GM23338 (cell line): ENCODE results near the gene CCDC169. TPM values are rescaled to one million over a fixed set of nuclear protein-coding genes. Genes with fewer than 3 reads are reported as not detected.

Source experiments
- ATAC-seq: fragments of 200-7000 bp; cut with Tn5 transposase; 3 replicates; pipeline ENCODE4 v1.9.1; 2020
- DNase-seq: peaks from one replicate; pipeline ENCODE4 v3.0.0-alpha.2; 2015; ENCODE audit warnings: low spot score
- H2AFZ ChIP-seq: fragments of 200-600 bp; sonication (generic); 2 replicates; pipeline ENCODE4 v1.8.0; 2016; ENCODE audit warnings: antibody characterized with exemption, mild to moderate bottlenecking, moderate library complexity
- H3F3A ChIP-seq: fragments of 200-600 bp; sonication (generic); replicated peaks from 2 replicates; pipeline ENCODE4 v1.8.0; 2017; ENCODE audit warnings: antibody characterized with exemption, mixed run types, low read depth
- H3K27ac ChIP-seq: fragments of 200-600 bp; sonication (generic); 2 replicates; pipeline ENCODE4 v1.6.1; 2016; ENCODE audit warnings: low read depth
- H3K27me3 ChIP-seq: fragments of 200-600 bp; sonication (generic); 2 replicates; pipeline ENCODE4 v1.8.0; 2016; ENCODE audit warnings: mild to moderate bottlenecking, mixed run types, moderate library complexity; ENCODE audit not compliant: insufficient read depth
- H3K36me3 ChIP-seq: fragments of 200-600 bp; sonication (generic); 2 replicates; pipeline ENCODE4 v1.8.0; 2016; ENCODE audit warnings: mild to moderate bottlenecking; ENCODE audit not compliant: insufficient read depth
- H3K4me1 ChIP-seq: fragments of 200-600 bp; sonication (generic); 2 replicates; pipeline ENCODE4 v1.8.0; 2016; ENCODE audit warnings: mild to moderate bottlenecking, moderate library complexity; ENCODE audit not compliant: insufficient read depth
- H3K4me2 ChIP-seq: fragments of 200-600 bp; sonication (generic); 2 replicates; pipeline ENCODE4 v1.7.1; 2017; ENCODE audit warnings: mixed run types
- H3K4me3 ChIP-seq: fragments of 200-600 bp; sonication (generic); 2 replicates; pipeline ENCODE4 v1.6.1; 2016; ENCODE audit warnings: mixed run types
- H3K79me2 ChIP-seq: fragments of 200-600 bp; sonication (generic); replicated peaks from 2 replicates; pipeline ENCODE4 v1.8.0; 2017; ENCODE audit warnings: mild to moderate bottlenecking; ENCODE audit not compliant: insufficient read depth
- H3K9me2 ChIP-seq: fragments of 200-600 bp; sonication (generic); 2 replicates; pipeline ENCODE4 v1.8.0; 2017; ENCODE audit not compliant: insufficient read depth
- H4K20me1 ChIP-seq: fragments of 200-600 bp; sonication (generic); replicated peaks from 2 replicates; pipeline ENCODE4 v1.8.0; 2017; ENCODE audit warnings: mild to moderate bottlenecking; ENCODE audit not compliant: insufficient read depth
- H3K27ac Mint-ChIP-seq: 2 replicates; pipeline ENCODE4 v1.8.0; 2020; ENCODE audit warnings: inconsistent platforms, mild to moderate bottlenecking, moderate library complexity, mixed read lengths
- H3K27me3 Mint-ChIP-seq: 3 replicates; pipeline ENCODE4 v1.8.0; 2022; ENCODE audit warnings: low read depth, mild to moderate bottlenecking, moderate library complexity, mixed read lengths, inconsistent platforms; ENCODE audit not compliant: insufficient read depth, poor library complexity
- H3K36me3 Mint-ChIP-seq: 3 replicates; pipeline ENCODE4 v1.8.0; 2021; ENCODE audit warnings: low read depth, mild to moderate bottlenecking, inconsistent platforms, moderate library complexity, mixed read lengths
- H3K4me1 Mint-ChIP-seq: 3 replicates; pipeline ENCODE4 v1.8.0; 2020; ENCODE audit warnings: mild to moderate bottlenecking, inconsistent platforms, mixed read lengths
- H3K4me3 Mint-ChIP-seq: 3 replicates; pipeline ENCODE4 v1.8.0; 2021; ENCODE audit warnings: moderate library complexity, mild to moderate bottlenecking, inconsistent platforms, mixed read lengths
- H3K9me3 Mint-ChIP-seq: 3 replicates; pipeline ENCODE4 v1.8.0; 2020; ENCODE audit warnings: moderate library complexity, mild to moderate bottlenecking, inconsistent platforms, mixed read lengths
- ETS1 ChIP-seq: IDR thresholded peaks from 2 replicates; pipeline ENCODE4 v1.6.1; 2016; ENCODE audit warnings: antibody characterized with exemption
- EZH2 ChIP-seq: fragments of 200-600 bp; sonication (generic); IDR thresholded peaks from one replicate; pipeline ENCODE4 v1.8.0; 2017; ENCODE audit warnings: antibody characterized with exemption, mild to moderate bottlenecking, low read depth; ENCODE audit not compliant: unreplicated experiment
- JUNB ChIP-seq: IDR thresholded peaks from one replicate; pipeline ENCODE4 v1.6.1; 2016; ENCODE audit warnings: antibody characterized with exemption; ENCODE audit not compliant: unreplicated experiment
- POLR2AphosphoS5 ChIP-seq: IDR thresholded peaks from 2 replicates; pipeline ENCODE4 v1.6.1; 2016; ENCODE audit warnings: antibody characterized with exemption, low read depth
- STAT1 ChIP-seq: IDR thresholded peaks from one replicate; pipeline ENCODE4 v1.6.1; 2016; ENCODE audit warnings: antibody characterized with exemption; ENCODE audit not compliant: unreplicated experiment
- ZNF331 ChIP-seq: fragments of 250-450 bp; sonication (Bioruptor Pico); IDR thresholded peaks from 2 replicates; pipeline ENCODE4 v1.5.0; 2020; ENCODE audit warnings: low read depth, mild to moderate bottlenecking, moderate library complexity
- polyA plus RNA-seq: library from polyadenylated mRNA; unstranded; fragments of >200 nt; fragmentation: Nextera tagmentation; extraction: Ambion mirVana; gene quantifications from 2 replicates; pipeline ENCODE4 v1.2.1, GENCODE V29; 2016
- total RNA-seq: library from RNA; depleted of rRNA; stranded (reverse); fragments of >200 nt; shearing (Covaris generic); gene quantifications from 2 replicates; pipeline ENCODE4 v1.2.3, GENCODE V29; 2014
- TF ChIP-seq, protein P1 (sequence below): fragments of 250-450 bp; sonication (Bioruptor Pico); IDR thresholded peaks from 2 replicates; pipeline ENCODE4 v1.5.0; 2020; ENCODE audit warnings: mild to moderate bottlenecking, moderate library complexity

CCDC169 gene
- total and polyA plus RNA-seq, 2 experiments from 2014 or later: 48.5 to 61.2 TPM

- TF ChIP-seq ETS1 (no peak), POLR2AphosphoS5 (no peak), ZNF331 (CRISPR knock-in tag) (no peak), STAT1 (no peak)
Measured at GRCh38 chr13:36331280-36331679, 33.7 kb upstream of the CCDC169 start (continued).

DNA sequence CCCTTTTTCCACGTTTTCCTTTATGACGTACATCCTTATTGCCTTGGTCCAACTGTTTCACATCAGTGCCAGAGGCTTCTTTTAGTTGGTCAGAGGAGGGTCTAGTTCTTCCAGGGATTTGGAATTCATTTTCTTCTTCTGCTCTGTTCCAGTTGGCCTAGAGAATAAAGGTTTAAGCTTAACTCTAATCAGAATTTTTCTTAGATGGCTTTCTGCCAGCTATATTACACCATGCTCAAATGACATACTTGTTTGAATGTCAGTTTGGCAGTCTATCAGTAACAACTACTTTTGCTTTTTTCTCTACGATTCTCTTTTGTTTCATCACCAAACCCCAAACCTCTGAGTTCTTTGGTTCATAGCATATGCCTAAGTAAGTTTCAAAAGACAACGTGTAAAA, 31.7 kb upstream of the CCDC169 start:
- Histone ChIP-seq H4K20me1 (no peaks in the 10 kb centered on the region), H3F3A (no peaks in the 10 kb centered on the region), H3K36me3 (peaks cover 13% of the 10 kb centered on the region; the same call in 1 of the 2 replicates), H3K4me3 (no peak overlapping the region), H3K27me3 (no peaks in the 10 kb centered on the region), H3K27ac (no peak overlapping the region), H3K9me2 (no peaks in the 10 kb centered on the region), H3K4me1 (peaks cover 38% of the 10 kb centered on the region), H2AFZ (no peak overlapping the region), H3K79me2 (peaks cover 50% of the 10 kb centered on the region), H3K4me2 (no peak overlapping the region)
- TF ChIP-seq EZH2 (no peak), JUNB (no peak)
- TF ChIP-seq, protein P1, sequence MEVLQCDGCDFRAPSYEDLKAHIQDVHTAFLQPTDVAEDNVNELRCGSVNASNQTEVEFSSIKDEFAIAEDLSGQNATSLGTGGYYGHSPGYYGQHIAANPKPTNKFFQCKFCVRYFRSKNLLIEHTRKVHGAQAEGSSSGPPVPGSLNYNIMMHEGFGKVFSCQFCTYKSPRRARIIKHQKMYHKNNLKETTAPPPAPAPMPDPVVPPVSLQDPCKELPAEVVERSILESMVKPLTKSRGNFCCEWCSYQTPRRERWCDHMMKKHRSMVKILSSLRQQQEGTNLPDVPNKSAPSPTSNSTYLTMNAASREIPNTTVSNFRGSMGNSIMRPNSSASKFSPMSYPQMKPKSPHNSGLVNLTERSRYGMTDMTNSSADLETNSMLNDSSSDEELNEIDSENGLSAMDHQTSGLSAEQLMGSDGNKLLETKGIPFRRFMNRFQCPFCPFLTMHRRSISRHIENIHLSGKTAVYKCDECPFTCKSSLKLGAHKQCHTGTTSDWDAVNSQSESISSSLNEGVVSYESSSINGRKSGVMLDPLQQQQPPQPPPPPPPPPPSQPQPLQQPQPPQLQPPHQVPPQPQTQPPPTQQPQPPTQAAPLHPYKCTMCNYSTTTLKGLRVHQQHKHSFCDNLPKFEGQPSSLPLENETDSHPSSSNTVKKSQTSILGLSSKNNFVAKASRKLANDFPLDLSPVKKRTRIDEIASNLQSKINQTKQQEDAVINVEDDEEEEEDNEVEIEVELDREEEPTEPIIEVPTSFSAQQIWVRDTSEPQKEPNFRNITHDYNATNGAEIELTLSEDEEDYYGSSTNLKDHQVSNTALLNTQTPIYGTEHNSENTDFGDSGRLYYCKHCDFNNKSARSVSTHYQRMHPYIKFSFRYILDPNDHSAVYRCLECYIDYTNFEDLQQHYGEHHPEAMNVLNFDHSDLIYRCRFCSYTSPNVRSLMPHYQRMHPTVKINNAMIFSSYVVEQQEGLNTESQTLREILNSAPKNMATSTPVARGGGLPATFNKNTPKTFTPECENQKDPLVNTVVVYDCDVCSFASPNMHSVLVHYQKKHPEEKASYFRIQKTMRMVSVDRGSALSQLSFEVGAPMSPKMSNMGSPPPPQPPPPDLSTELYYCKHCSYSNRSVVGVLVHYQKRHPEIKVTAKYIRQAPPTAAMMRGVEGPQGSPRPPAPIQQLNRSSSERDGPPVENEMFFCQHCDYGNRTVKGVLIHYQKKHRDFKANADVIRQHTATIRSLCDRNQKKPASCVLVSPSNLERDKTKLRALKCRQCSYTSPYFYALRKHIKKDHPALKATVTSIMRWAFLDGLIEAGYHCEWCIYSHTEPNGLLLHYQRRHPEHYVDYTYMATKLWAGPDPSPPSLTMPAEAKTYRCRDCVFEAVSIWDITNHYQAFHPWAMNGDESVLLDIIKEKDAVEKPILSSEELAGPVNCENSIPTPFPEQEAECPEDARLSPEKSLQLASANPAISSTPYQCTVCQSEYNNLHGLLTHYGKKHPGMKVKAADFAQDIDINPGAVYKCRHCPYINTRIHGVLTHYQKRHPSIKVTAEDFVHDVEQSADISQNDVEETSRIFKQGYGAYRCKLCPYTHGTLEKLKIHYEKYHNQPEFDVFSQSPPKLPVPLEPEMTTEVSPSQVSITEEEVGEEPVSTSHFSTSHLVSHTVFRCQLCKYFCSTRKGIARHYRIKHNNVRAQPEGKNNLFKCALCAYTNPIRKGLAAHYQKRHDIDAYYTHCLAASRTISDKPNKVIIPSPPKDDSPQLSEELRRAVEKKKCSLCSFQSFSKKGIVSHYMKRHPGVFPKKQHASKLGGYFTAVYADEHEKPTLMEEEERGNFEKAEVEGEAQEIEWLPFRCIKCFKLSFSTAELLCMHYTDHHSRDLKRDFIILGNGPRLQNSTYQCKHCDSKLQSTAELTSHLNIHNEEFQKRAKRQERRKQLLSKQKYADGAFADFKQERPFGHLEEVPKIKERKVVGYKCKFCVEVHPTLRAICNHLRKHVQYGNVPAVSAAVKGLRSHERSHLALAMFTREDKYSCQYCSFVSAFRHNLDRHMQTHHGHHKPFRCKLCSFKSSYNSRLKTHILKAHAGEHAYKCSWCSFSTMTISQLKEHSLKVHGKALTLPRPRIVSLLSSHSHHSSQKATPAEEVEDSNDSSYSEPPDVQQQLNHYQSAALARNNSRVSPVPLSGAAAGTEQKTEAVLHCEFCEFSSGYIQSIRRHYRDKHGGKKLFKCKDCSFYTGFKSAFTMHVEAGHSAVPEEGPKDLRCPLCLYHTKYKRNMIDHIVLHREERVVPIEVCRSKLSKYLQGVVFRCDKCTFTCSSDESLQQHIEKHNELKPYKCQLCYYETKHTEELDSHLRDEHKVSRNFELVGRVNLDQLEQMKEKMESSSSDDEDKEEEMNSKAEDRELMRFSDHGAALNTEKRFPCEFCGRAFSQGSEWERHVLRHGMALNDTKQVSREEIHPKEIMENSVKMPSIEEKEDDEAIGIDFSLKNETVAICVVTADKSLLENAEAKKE: no peak
- Mint-ChIP-seq H3K4me3 (no peak overlapping the region), H3K27me3 (no peaks in the 10 kb centered on the region), H3K4me1 (peaks cover 20% of the 10 kb centered on the region), H3K27ac (no peak overlapping the region), H3K9me3 (no peaks in the 10 kb centered on the region), H3K36me3 (peaks cover 32% of the 10 kb centered on the region)
- ATAC-seq: no peak
- no peak for DNase-seq
